DMS79 treated with DMSO at 0.1 percent for 48 hours (cell line): Measurements from ENCODE around the gene FAM234B.

Experiments
- DNase-seq: peaks from one replicate; lab custom pipeline; 2025; lab: John Stamatoyannopoulos, UW

FAM234B gene

DNA sequence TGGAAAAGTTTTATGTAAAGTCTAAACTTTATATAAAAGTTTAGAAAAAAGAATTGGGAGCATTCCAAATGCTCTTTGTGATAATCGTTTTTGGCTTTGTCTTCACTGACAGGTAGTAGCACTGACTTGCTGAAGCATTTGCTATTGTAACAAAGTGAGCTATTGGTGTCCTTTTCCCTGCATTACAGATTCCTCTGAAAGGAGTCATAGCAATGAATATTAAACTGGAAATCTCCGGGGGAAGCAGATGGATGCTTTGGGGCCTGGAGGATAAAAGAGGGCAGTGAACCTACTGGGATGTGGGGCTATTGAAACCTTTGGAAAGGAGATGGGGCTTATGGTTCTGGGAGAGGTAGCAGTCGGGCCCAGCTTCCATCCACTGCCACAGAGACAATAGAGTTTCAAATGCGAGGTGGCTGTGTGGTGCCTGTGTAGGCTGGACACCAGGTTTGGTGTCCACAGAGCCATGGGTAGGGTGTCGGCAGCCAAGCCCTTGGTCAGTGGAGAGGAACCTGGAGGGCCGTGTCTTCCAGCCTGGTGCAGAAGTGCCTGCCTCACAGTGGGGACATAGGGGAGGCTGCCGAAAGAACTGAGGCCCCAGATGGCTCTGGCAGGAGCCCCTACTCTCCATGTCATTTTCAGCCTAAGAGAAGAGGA is 49.1 kb downstream of the FAM234B start:
- DNase-seq = no peak

DNA sequence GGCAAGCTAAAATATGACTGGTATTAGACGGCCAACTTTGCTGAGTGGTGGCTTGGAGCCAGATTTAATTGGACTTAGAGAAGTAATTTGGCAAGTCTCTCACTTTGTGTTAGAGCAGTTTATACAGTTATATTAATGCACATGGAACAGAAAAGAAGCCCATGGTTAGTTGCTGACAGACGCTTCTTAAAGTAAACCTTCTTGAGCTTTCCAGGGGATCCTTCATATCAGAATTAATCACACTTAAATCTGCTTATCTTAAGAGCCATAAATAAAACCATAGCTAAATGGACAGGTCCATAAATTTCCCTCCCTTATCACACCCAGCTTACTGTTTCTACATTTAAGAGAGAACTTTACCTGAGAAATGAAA is 49.7 kb downstream of the FAM234B start:
- DNase-seq = peak; percentile 88

DNA sequence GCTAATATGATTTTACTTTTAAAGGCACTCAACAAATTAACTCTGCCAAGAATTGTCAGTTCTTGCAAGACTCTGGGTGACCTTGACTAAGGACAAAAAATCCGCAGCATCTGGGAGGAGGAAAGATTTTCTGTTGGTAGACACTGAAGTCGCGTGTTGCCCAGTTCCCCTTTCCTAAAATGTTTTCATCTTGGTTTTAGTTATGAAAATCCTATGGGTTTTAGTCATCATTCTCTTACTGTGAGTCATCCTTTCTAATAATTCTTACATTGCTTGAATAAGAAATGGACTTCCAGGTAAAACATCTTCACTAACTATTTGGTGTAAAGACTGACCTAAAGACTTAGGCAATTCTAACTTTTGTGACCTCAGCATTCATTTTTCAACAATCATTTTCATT is 50.2 kb downstream of the FAM234B start:
- DNase-seq = no peak

DNA sequence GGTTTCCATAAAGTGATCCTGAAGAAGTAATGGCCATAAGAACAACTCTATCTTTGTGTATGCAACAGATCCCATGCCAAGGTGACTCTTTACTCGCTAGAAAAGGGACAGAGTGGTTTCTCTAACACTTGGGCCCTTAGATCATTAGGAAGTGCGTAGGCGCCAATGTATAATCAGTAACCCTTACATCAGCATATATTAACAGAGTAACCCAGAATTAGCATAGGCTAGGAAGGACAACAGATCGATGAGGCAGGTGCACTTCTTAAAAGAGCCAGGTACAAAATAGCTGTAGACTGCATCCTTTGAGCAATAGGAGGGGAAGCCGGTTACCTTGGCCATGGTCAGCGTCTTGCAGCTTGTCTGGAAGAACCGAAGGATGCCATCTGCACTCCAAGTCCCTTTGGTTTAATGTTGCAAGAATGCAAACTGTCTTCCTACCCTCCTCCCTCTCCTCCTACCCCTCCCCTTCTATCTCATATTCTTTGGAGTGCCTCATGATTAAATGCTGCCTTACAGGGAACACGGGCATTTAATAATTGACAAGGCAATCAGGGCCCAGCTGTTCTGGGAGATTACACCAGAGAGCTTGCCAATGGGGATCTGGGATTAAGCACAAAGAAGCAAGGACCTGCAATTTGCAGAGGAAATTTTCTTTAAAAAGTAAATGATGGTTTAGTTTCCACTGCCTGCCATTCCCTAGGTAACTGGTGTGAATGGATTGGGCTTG is 51.2 kb downstream of the FAM234B start:
- DNase-seq = no peak

DNA sequence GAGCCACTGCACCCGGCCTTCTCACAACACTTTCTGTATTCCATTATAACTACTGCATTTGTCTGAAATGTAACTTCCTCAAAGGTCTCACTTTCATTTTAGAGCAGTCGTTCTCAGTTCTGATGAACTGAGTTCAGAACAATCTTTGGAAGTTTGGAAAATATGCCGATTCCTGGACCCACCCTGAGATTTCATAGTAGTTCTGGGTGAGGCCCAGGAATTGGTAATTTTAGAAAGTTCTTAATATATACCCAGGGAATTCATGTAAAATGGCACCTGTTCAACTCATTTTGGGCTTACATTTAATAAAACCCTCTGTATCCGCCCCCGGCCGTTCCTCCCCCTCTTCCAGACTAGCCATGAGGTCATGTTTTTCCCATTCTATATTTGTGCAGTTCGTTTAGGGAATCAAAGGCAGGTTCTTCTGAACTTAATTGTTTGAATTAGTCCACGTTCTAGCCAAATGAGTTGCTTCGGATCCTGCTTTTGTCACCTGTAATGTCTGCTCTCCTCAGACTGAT is 53.4 kb downstream of the FAM234B start:
- DNase-seq = no peak

DNA sequence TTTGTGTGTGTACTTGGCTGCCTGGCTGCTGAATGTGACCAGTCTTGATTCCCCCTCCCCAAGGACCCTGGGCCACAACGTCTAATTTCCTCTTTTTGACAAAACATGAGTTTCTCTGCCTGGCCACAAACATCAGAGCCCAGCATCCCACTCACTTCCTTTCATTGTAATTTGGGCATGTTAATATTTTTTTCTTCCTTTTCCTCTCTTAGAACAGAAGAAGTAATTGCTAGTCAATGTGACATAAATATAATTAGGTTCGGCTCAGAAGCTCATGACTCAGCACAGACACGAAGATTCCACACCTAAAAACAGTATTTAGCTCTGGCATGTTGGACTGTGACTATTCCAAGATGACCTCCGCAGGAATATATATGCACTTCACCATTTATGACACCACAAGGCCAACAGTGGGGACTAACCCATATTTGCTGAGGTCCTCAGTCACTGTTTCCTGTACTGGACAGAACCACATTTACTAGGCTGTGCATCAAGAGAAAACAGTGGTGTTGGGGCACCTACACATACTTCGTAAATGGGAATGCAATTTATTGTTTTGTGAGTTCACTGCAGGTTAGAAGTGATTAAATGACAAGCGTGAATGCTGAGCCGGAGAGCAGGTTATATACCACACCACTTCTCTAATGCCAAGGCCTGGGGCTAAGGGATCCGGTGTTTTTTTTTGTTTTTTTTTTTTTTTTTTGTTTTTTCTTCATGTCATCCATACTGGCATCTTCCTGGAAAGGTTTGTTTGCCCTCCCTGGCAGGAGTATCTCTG is 55.1 kb downstream of the FAM234B start:
- DNase-seq = peak; percentile 79

DNA sequence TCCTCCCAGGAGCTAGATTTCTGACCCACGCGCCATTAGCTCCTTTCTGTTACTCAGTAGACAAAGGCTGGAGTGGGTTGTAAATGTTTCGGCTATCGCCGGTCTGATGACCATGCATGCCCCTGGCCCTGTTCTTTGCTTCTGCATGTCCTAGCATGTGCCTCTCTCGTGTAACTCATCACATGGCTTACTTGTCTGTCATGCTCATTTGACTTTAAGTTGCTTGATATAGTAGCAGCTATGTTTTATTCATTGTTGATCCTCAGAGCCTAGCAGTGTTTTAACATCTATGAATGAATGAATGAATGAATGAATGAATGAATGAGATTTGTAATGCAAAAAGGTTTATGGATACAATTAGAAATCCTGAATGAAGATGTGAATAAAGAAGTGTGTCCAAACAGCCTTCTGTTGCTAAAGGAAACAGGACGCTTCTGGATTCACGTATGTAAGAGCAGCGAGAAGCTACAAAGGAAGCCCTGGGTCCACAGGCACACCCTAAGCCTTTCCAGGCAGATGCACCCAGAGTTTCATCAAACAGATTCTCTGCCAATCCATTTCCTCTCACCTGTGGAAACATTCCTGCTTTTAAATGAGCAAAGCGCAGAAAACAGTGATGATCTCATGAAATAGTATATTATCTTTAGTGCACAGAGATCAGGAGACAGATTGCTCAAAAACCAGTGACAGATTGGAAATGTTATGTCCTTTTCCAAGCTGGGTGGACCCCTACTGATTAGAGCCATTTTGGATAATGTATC is 55.8 kb downstream of the FAM234B start:
- peak; percentile 89 for DNase-seq

DNA sequence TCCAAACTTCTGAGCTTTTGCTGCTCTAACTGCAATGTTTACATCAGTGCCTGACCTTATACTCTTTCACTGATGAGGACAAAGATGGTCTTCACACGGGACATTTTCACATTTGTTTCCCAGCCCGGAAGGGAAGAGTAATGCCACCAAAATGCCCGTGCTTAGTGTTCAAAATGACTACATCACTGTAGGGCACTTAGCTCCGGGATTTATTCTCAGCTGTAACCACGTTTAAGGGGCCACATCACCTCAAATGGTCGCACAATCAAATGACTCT is 56.4 kb downstream of the FAM234B start:
- peak; percentile 77 for DNase-seq

DNA sequence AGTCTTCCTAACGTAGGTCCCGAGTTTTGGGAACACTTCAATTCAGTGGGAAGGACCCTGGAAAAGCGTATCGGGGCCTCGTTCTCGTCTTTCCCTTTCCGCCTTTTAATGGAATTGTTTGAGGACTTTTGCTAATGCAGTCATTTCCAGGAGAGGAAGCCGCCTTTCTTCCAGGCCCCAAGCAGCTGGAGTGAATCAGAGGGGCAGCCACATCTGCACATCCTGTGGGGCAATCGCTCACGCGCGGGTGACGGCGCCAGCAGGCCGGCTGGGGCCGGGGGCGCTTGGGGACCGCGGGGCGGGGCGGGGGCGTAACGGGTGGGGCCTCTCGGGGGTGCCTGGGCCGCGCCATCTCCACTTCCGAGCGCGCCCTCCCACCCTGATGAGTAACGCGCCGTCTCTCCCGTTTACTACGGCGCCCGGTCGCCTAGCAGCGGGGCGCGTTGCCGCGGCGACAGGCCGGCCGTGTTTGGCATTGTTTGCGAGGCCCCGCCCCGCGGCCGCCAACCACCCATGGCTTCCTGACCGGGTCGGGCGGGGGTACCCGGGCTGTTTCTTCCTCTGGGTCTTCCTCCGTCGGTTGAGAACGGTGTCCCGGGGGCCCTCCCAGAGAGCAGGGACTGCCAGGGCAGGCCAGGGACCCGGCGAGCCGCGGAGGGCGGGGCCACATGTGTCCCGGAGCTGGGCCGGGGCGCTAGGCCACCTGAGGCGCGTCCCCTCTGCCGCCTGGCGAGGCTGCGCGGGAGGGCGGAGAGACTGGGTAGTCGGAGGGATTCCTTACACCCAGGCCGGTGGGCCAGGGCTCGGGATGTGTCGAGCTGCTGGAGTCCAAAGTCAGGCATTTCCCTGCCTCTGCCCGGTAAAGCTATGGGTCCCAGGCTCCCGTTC is 56.9 kb downstream of the FAM234B start:
- DNase-seq = peak; percentile 82

DNA sequence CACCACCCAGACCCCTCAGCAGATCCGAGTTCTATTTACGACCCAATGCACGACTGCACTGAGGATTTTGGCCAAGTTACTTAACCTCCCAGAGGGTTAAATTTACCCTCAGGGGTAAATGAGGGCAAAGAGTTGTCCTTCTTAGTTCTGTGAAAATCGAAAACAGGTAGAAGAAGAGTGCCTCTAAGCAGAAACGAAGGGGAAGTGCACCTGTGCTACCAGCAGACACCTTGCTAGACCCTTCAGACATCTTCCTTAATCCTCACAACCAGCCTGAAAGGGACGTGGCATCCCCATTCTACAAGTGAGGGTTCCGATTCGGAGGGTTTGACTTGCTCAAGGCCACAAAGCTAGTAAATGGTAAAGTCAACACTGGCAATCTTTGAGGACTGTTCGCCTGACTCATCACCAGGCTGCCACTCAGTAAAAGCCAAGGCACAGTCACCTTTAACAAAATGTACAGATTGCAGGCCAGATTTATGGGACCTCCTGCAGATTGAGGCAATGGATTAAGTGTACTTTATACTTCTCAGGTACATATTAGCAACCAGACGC is 57.7 kb downstream of the FAM234B start:
- DNase-seq = peak; percentile 81

DNA sequence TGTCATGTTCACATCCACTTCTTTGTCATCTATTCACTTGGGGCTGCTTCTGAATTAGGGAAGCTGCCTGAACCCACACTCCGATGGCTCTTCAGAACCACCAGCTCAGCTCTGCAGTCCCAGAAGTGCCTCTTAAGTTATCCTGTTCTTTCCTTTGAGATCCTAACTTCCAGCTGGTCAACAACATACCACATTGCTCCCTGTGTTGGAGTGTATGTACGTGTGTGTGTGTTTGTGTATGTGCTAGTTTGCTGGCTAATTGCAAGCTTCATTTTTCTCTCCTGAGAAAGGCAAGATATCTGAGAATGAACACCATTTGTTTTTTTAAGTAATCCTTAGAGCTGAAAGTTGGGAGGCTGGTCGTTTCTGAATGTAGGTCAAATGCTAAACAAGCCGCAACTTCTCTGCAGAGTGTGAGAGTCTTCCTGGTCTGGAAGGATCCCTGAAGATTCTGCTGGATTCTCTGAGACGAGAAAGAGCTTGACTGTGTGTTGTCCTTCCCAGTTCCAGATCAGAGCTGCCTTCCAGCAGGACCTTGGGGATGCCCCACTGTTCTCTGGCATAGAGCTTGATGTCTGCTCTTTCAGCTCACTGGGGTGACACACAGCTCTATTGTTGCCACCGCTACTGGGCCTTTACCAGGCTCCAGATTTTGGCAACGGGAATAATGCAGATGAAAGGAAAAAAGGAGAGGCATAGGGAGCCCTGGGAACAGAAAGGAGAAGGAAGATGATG is 58.4 kb downstream of the FAM234B start:
- DNase-seq = peak; percentile 81

DNA sequence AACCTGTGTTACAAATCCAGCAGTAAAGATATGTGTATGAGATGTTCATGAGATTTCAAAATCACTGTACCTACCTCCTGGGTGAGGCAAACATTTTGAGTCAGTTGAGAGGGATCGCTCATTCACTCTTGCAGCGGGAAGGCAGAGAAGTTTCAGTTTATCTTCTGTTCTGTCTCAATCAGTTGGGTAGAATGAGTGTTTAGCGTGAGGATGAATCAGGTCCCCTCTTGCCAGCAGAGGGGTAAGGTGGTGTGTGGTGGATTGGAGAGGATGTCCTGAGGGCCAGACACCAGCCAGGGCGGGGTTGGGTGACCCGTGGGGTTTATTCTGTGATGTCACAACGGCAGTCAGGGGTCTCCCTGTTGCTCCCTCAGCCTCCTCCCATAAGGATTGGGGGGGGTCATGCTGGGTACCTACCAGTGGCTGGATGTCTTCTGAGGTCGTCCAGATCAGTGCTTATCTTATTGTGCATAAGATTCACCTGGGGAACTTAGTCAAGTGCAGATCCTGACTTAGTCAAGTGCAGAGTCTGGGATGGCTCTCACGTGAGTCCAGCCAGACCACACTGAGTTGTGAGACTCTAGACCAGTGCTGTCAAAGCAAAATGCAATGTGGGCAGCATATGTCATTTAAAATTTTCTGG is 59.3 kb downstream of the FAM234B start, which contains the start of gene GSG1:
Gene GSG1, minus strand, starts transcription at position 277 of the 643 bp plus-strand sequence. Its CDS starts 155 bp downstream, at position 122.
- no peak for DNase-seq

DNA sequence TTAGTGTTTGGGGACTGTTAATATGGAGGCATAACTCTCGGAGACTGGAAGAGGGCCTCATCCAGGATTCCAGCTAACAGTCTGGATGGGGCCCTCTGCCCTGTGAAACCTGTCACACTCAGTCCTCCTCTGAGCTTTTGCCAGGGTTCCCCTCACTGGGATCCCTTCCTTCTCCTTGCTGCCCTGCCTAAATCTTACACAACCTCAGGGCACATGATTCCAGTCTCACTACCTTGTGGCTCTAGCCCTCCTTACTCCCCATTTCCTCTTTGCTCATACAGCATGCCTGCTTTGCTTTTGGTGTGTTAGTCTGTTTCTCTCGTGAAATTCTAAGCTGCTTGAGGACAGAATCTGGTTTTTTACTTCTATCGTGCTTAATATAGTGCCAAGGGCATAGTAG is 60.2 kb downstream of the FAM234B start:
- no peak for DNase-seq

DNA sequence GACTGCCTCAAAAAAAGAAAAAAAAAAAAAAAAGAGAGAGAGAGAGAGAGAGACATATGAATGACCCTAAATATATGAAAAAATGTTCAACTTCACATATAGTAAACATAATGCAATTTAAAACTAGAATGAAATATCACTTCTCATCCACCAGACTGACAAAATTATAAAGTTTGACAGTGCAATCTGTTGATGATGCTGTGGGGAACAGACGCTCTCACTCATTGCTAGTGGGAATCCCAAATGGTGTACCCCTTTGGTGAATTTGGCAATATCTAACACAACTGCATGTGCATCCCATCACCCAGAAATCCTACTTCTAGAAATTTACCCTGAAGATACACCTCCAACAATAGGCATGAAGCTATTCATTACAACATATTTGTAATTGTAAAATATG is 61.6 kb downstream of the FAM234B start:
- DNase-seq = no peak

DNA sequence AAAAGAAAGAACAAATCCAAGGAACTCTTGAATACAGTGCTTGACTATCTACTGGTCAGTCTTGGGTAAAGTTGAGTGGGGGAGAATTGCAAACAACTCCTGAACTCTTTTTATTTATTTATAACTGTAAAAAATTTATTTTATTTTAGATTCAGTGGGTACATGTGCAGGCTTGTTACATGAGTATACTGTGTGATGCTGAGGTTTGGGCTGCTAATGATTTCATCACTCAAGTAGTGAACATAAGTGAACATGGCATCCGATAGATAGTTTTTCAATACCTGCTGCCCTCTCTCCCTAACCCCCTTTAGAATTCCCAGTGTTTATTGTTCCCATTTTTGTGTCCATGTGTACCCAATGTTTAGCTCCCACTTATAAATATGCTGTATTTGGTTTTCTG is 62.5 kb downstream of the FAM234B start:
- DNase-seq = no peak

DNA sequence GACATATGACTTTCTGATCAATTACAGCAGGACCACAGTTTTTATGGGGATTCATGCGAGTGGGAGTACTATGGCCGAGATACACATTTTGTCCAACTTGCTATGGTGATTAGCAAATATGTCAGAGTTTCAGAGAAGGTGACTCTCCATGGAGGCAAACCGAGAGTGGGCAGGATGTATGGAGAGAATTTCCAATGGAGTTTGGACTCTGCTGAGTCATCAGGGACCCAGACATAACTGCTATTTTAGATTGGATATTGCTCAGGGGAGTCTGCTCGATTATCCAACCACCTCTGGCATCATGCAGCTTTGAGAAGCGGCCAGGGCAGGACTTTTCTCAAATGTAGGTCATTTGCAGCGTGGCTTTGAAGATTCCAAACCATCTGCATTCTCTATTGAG is 68.8 kb downstream of the FAM234B start:
- DNase-seq = no peak

DNA sequence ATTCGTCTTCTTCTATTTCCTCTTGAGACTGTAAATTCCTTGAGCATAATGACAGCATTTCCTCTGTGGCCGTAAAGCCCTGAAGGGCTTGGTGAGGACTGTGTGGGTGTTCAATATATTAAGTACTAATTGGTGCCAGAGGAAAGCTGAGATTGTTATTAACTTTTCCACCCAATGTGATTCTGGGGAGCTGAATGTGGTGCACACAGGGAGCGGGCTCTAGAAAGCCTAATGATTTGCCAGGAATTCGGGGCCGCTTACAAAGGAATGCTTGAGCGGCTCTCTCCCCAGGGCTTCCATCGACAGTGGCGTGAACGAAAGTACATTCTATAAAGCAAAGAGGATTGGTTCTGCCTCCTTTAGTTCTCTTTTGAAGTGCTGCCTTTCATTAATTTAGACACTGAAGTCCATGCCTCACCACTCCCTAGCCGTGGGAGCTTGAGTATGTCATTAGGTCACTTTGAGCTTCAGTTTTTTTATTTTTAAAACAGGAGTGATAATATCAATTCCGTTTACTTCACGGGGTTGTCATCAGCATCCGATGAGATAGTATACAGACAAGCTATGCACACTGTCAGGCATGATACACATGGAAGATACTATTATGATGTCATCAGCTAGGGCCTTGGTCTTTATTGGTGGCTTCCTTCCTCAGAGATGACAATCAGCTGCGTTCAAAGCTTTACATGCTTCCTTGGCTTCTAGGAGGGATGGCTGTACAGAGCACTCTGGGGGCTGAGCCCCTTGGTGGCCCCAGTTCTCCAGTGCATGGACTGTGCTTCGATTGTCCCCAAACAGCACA is 70.3 kb downstream of the FAM234B start:
- DNase-seq = no peak

DNA sequence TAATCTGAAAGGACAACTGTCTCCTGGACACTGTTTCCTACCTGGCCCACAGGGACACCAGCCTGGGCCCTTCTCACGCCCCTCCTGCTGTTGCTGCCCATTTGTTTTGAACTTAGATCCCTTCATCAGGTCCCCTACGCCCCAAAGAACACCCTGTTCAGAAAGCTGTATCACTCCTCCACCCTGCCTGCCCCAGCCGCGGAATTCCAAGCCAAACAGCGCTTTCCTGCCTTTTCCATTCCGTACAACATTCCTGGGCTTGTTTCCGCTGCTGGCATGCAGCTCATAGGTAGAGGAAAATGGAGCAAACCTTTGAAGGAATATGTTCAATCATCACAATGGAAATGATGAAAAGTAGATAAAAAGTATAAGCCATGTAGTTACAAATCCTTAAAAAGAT is 72.1 kb downstream of the FAM234B start:
- DNase-seq = no peak

DNA sequence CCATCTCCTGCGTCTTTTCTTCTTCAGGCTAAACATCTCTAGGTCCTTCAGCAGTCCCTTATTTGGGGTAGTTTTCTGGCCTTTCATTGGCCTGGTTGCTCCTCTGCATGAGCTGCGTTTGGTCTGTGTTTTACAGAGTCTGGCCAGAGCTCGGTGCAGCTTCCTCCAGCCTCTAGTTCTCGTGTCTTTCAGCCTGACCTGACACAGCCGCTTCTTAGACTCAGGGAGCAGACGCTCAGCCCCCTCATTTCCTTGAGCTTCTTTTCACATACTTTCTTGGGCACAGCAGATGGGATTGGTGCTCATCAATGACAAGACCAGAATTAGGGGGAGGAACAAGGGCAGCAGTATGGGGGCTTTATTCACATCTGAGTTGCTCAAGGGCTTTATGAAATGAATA is 72.8 kb downstream of the FAM234B start:
- no peak for DNase-seq
